GM12892 (cell line): ENCODE data around the gene KIRREL1.

ENCODE experiments used
- POLR2AphosphoS5 ChIP-seq: IDR thresholded peaks from 2 replicates; pipeline ENCODE4 v1.6.1; 2011; ENCODE audit warnings: low read depth, low read length, control low read depth
- TAF1 ChIP-seq: IDR thresholded peaks from 2 replicates; pipeline ENCODE4 v1.6.1; 2011; ENCODE audit warnings: low read depth, mild to moderate bottlenecking, control low read depth, low read length, borderline replicate concordance

DNA sequence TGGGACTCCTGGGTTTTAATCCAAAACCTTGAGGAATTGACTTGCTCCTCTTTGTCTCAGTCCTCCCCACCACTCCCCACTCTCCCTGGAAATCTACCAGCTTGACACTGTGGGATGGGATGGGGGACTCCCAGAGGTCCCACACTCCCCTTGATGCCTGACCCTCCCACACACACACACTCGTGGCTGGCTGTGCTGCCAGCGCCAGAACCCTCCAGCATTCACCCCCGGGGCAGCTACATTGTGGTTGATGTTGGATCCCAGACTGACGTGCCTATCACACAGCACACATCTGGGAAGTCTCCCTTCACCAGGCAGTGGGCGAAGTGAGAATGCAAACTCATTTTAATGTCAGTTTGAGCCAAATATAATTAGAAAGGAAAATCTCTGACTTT lies 10.0 kb downstream of the KIRREL1 start:
- TF ChIP-seq POLR2AphosphoS5 (no peak), TAF1 (no peak)
